Uterus (tissue), 2 donors: ENCODE measurements around the gene KCND2.

Experiments used
- POLR2A ChIP-seq, 2 donors: fragments of 450-650 bp; IDR thresholded peaks; one replicate each; pipeline ENCODE4 v1.6.1; 2016; ENCODE audit warnings: antibody characterized with exemption in 2 of 2, mild to moderate bottlenecking in 1 of 2, moderate library complexity in 1 of 2
- TF ChIP-seq, protein P1 (sequence below), 4 experiments: fragments of 200-600 bp in 2 of 4; fragments of 450-650 bp in 2 of 4; sonication (generic) in 2 of 4; IDR thresholded peaks; one replicate each; pipeline ENCODE4 v1.5.1; 2016 to 2019; ENCODE audit warnings: antibody characterized with exemption in 4 of 4, mild to moderate bottlenecking in 2 of 4, moderate library complexity in 1 of 4

DNA sequence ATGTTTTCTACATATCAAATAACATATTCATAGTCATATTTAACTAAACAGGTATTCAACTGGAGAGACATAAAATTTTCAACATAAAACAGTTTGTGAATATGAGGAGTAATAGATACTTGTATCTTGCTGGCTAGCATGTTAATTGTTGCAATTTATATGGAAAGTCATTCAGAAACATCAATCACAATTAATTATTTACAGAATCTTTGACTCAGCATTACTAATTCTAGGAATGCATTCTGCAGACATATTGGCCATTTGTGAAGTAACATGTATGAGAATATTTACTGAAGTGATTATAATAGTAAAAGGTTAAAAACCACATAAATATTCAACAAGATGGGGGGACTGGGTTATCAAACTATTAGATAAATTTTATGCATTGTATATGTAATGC, 381.3 kb downstream of the KCND2 start:
- TF ChIP-seq, protein P1, sequence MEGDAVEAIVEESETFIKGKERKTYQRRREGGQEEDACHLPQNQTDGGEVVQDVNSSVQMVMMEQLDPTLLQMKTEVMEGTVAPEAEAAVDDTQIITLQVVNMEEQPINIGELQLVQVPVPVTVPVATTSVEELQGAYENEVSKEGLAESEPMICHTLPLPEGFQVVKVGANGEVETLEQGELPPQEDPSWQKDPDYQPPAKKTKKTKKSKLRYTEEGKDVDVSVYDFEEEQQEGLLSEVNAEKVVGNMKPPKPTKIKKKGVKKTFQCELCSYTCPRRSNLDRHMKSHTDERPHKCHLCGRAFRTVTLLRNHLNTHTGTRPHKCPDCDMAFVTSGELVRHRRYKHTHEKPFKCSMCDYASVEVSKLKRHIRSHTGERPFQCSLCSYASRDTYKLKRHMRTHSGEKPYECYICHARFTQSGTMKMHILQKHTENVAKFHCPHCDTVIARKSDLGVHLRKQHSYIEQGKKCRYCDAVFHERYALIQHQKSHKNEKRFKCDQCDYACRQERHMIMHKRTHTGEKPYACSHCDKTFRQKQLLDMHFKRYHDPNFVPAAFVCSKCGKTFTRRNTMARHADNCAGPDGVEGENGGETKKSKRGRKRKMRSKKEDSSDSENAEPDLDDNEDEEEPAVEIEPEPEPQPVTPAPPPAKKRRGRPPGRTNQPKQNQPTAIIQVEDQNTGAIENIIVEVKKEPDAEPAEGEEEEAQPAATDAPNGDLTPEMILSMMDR (IDR thresholded peaks at IDR 0.05) = no peak
- TF ChIP-seq POLR2A (IDR thresholded peaks at IDR 0.05) = no peak
